GM10266 (cell line): ENCODE results near the gene CRYBG3.

Experiments used
- DNase-seq: peaks from one replicate; pipeline ENCODE4 v3.0.0; 2012; ENCODE audit errors: extremely low spot score
- CTCF ChIP-seq: IDR thresholded peaks from 2 replicates; pipeline ENCODE4 v1.5.1; 2012; ENCODE audit warnings: mild to moderate bottlenecking, low read depth; ENCODE audit not compliant: control insufficient read depth, insufficient read depth; ENCODE audit errors: missing control alignments

The CRYBG3 gene

GRCh38 chr3:97916576-97916975 is 94.8 kb downstream of the CRYBG3 start:
- no peak for DNase-seq
- TF ChIP-seq CTCF: no peak

GRCh38 chr3:97917813-97918536 is 96.2 kb downstream of the CRYBG3 start:
- no peak for DNase-seq

GRCh38 chr3:97927704-97928103 is 105.9 kb downstream of the CRYBG3 start:
- no peak for TF ChIP-seq CTCF
- no peak for DNase-seq

More at GRCh38 chr3:97917813-97918536, 96.2 kb downstream of the CRYBG3 start:
- TF ChIP-seq CTCF: no peak

- no peak for DNase-seq
- no peak for TF ChIP-seq CTCF
Measured at GRCh38 chr3:97928986-97929385, 107.2 kb downstream of the CRYBG3 start.

GRCh38 chr3:97930018-97930417 is 108.2 kb downstream of the CRYBG3 start:
- DNase-seq: no peak
- no peak for TF ChIP-seq CTCF

- TF ChIP-seq CTCF: no peak
- DNase-seq: no peak
Measured at GRCh38 chr3:97931218-97931617, 109.4 kb downstream of the CRYBG3 start.

GRCh38 chr3:97932387-97932801 is 110.6 kb downstream of the CRYBG3 start:
- TF ChIP-seq CTCF: no peak
- no peak for DNase-seq
